CD4-positive, alpha-beta T cell treated with Interleukin-6 for 4 hours (primary cell): ENCODE results near the gene PRICKLE4.
"Not testable (repeated sequence)": the region's sequence is repeated elsewhere in the genome, so short reads cannot be mapped to it uniquely, and the experiment has no call there.

Source experiments
- DNase-seq: peaks from one replicate; pipeline ENCODE4 v3.0.0-alpha.2; 2020; ENCODE audit warnings: mixed read lengths

The PRICKLE4 gene

DNA sequence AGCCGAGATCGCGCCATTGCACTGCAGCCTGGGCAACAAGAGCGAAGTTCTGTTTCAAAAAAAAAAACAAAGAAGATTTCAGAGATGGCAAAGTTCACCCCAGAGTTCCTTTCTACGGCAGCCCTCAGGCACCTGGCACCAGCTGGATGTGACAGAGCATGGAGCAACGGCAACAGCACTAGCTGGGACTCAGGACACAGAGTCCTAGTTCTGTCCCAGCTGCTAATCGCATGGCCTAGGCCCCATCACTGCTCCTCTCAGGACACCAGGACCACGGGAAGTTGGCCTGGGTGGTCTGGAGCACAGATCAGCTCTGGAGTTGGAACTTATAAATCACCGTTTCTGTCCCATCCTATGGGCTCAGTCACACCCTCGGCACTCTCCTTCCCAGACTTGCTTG lies 34.5 kb upstream of the PRICKLE4 start:
- DNase-seq, result no peak

DNA sequence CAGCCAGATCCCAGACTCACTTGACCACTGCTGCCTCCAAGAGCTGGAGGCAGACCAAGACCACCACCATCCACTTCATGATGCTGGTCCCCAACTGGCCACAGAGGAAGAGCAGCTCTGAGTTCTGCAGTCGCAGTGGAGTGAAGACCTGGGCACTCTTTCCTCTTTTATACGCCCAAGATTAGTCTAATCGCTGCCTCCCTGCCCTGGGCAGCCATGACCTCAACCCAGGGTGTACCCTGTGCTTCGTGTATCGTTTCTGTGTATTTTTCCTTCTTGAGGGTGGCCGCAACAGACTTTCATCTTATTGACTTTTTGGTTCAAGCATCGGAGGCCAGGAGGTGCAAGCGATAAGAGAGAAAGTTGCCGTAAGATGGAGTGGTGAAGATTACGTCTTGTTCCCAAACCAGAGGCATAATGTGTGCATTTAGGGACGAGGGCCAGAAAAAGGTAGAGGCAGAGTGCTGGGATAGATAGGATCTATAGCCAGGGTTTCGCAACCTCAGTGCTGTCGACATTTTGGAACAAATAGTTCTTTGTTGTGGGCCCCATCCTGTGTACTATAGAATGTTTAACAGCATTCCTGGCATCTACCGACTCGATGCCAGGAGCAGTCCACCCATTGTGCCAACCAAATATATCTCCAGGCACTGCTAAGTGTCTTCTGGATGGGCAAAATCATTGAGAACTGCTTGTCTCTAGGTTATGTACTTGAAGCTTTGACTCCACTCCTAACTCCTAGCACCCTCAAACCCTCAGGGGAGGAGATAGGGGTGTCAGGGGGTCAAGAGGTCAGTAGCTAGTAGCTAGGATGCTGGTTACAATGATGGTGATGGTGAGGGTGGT lies 33.1 kb upstream of the PRICKLE4 start, which contains the start of gene PGC:
TSS of gene PGC (minus strand) at position 142 of the 846 bp plus-strand sequence. CDS start at position 79, 63 bp downstream.
- no peak for DNase-seq

DNA sequence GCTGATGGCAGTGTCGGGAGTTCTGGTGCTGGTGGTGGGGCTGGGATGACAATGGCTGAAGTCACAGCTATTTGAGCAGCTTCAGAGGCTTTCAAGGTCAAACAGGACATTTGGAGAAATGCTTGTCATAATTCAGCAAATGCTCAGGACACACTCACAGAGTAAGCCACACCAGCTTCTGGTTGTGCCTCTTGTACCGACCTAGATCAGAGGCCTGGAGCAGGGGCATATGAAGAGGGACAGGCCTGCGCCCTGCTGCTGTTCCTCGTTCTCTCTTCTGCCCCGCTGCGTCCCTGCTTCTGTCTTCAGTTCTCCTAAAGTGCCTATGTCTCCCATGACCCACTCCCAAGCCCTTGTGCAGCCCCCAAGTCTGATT lies 32.5 kb upstream of the PRICKLE4 start:
- DNase-seq, result no peak

DNA sequence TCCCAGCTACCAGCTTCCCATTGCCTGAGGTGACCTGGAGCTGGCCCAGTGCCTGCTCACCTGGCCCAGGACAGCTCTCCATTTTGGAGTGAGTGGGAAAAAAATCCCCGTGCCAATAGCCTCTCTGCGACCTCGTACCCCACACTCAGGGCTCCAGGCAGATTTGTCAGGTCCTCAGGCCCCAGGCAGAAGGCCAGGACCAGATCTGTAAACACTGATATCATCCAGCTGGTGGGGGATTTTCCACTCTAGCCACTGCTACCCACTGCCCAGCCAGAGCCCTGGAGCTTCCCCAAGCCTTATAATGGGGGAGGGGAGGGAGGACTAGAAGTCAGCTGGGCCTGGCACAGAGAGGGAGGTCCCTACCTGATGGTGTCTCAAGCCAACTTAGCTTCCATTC lies 32.0 kb upstream of the PRICKLE4 start:
- DNase-seq, result no peak

DNA sequence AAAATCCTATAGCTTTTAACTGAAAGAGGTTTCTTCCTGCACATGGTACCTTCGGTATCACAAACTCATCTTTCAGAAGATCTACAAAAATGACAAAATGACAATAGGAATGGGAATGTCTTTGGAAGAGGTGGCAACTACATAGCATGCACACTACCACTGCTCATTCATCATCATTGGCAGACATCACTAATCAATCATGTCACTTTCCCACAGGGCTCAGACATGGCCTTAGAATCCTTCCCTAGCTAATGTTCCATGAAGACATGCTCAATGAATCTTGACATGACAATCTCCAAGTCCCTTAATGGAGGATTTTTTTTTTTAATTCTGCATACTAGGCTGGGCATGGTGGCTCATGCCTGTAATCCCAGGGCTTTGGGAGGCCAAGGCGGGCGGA lies 30.2 kb upstream of the PRICKLE4 start:
- DNase-seq, result no peak

DNA sequence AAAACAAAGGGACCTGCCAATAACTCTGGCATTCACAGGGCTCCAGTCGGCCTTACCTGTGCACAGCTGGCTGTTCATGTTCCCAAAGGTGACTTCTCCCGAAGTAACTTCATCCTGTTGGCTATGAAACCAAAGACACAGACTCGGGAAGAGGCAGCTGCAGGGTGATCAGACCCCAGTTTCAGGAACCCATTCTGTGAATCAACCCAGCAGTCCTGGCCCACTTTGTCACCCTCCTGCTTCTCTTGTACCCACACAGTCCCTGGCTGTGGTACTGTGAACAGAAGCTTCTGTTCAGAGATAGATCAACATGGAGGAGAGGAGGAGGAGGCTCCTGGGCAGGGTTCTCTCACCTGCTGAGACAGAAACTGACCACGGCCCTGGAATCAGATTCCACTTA lies 24.7 kb upstream of the PRICKLE4 start:
- no peak for DNase-seq

DNA sequence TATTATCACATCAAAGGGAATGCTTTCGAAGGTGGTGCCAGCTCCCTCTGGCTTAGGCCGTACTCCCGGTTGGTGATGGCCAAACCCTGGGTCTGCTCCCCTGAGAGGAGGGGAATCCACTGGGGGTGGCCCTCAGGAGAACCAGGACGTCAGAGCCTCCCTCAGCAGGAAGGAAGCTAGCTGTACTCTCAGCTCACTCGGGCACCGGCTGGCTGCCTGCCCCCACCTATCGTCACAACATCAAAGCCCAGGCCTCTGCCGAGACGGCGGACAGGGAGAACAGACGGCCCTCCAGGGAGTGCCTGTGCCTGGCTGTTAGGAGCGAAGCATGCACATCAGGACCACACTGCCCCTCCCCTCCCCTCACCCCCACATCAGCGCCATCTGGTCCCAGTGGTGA lies 24.2 kb upstream of the PRICKLE4 start:
- DNase-seq, result no peak

DNA sequence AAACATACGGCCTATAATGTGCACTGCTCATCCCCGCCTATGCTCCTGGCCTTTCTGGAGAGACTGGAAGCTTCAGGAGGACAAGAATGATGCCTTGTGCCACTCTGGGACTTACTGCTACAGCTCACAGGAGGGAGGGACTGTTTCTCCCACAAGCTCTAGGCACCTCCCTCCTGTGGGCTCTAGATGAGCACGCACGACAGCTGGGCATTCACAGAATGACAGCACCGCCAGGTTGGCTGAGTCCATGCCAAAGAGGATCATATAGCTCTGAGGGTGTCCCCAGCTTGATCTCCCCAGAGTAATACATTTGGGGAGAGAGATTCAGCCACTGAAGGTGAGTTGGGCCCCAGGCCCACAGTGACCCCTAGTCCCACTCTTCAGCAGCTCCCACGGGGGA lies 23.3 kb upstream of the PRICKLE4 start:
- DNase-seq, result no peak

DNA sequence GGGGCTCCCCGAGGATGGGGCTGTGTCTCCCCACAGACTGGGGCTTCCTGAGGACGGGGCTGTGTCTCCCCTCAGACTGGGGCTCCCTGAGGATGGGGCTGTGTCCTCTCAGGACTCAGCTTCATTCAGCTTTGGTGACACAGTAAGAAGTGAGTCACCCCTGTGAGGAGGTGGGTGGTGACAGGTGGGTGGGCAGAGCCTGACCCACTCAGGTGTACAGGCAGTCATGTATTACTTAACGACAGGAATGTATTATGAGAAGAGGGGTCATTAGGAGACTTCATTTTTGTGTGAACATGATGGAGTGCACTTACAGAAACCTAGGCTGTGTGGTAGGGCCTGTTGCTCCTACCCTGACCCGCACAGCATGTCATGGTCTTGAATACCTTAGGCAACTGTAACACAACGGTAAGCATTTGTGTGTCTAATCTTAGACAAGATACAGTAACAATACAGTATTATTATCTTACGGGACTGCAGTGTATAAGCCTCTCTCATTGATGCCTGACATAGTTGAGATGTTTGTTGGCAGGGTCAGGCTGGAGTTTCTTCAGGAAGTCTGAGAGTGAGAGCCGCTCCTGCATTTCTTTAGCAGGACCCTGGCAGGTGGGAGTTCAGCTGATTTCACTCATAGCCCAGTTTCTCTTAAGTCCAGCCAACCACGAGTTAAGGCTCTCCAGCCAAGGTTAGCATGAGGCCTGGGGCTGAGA lies 22.5 kb upstream of the PRICKLE4 start:
- DNase-seq, result no peak

DNA sequence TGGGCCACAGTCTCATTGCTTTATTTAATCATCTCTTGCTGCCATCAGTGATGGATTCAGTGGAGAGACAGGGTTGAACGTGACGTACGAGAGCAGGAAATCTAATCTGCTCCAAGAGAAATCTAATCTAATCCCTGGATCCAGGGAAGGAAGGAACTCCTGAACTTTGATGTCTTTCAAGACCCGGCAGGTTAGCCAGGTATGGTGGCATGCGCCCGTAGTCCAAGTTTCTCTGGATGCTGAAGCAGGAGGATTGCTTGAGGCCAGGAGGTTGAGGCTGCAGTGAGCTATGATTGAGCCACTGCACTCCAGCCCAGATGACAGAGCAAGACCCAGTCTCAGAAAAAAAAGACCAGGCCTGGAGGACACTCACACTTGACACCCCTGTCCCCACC lies 21.9 kb upstream of the PRICKLE4 start:
- no peak for DNase-seq

DNA sequence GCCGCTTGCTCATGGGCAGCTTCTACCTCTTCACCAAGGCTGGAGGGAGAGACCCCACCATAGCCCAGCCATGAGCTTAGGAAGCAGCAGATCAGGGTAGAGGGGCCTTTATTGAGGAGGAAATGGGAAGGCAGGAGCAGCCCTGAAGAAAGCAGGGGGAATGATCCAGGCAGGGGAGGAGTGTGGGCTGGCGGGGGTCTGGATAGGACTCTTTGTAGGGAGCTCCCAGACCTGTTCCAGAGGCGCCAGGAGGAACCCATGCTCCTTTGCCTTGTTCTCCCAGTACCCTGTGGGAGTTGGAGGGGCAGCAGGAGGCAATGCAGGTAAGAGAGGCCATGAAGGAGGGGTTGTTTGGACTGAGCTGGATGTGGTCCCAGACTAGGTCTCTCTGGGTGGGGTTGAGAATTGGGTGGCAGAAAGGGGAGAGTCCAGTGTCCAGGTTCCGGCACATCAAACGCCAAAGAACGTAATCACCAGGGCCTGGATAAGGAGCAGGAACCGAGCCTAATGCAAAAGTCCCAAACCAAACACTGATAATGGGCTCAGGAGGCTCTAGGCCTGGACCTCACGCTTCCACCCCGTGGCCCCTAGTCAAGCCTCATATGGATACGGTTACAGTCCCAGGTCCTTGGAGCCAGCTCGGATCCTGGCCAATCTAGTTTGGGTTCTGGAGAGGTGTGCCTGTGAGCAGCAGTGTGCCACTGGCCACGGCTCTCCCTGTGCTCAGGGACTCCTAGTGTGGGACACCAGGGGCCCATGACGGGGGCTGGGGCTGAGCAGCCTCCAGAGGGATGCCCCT lies 21.3 kb upstream of the PRICKLE4 start:
- no peak for DNase-seq

DNA sequence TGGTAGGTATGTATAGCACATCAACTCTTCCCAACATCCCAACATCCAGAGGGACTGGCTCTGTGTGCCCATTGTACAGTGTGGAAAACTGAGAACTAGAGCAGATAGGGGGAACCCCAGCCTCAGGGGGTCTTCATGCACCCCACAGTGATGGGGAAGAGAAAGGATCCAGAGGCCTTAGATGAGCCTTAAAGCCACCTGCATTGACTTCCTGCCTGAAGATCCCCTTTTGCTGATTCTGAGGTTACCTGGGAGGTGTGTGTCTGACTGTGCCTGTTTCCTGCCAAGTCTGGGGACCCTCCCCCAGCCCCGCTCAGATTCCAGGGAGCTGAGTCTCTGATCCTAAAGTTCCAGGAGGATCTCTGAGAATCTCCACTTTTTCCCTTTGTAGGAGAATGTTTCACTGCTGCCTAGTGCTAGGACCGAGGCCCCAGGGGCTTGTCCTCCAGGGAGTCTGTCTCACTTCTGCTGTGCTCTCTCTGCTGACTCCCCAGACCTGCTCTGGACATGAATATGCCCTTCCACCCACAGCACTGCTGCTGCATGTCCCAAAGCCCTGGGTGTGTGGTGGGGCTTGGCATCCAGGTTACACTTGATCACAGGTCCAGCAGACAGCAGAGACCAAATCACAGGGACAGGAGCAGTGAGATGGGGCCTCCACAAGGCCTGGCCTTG lies 20.5 kb upstream of the PRICKLE4 start:
- no peak for DNase-seq

DNA sequence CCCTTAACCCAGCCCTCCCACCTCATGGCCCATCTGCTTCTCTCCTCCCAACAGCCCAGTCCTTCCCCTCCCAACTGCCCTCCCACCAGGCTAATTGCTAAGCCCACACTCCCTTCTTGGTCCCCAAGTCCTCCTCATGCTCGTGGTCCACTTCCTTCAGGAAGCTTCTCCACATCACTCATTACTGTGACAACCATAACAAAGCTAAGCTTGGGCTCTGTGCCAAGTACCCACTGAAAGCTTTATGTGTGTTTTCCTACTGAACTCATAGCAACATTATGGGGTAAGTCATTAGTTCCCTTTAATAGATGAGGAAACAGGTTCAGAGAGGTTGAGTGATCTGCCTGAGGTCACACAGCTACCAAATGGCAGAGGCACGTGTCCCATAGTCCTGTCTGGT lies 17.1 kb upstream of the PRICKLE4 start:
- no peak for DNase-seq

DNA sequence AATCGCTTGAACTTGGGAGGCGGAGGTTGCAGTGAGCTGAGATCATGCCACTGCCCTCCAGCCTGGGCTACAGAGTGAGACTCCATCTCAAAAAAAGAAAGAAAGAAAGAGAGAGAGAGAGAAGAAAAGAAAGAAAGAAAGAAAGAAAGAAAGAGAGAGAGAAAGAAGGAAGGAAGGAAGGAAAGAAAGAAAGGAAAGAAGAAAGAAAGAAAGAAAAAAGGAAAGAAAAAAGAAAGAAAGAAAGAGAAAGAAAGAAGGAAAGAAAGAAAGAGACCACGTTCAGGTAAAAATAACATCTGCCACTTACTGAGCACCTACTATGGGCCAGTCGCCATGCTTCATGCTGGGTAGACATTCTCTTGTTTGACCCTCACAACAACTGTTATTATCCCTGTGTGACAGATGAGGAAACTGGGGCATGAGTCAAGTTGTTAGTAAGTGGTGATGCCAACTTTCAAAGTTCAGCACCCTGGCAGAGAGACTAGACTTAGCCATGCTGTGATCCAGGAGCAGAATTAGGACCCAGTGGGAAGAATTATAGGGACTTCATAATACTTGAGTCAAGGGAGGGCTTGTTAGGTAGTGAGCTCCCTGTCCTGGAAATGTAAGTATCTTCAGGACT lies 14.4 kb upstream of the PRICKLE4 start:
- not testable (repeated sequence) for DNase-seq

DNA sequence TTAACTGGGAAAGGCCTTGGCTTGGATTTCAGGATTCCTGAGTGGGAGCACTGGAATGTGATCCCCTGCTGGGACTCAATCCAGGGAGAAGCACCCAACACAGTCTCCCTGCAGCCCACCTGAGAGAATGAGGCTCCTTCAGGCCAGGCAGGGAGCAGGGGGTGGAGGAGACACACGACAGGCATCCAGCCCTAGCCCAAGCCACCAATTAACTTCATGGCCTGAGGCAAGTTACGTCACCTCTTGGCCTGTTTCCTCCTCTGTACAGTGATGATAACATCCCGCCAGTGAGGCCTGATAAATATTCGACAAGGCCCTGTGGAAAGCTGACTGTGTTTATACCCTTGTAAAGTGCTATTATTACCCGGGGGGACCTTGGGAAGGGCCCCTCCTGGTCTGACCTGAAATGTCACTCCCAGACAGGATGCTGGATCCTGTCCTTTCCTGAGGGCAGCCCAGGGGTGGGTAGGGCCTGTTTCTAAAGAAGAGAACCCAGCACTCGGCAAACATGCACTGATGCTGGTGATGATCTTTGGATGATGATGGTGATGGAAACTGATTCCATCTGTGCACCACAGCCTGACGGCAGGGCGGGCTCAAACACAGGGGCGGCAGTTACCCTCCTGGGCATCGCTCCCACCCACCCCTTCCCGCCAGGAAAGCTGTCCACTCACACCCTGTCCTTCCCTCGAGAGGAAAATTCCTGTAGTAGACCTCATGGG lies 13.3 kb upstream of the PRICKLE4 start:
- no peak for DNase-seq

DNA sequence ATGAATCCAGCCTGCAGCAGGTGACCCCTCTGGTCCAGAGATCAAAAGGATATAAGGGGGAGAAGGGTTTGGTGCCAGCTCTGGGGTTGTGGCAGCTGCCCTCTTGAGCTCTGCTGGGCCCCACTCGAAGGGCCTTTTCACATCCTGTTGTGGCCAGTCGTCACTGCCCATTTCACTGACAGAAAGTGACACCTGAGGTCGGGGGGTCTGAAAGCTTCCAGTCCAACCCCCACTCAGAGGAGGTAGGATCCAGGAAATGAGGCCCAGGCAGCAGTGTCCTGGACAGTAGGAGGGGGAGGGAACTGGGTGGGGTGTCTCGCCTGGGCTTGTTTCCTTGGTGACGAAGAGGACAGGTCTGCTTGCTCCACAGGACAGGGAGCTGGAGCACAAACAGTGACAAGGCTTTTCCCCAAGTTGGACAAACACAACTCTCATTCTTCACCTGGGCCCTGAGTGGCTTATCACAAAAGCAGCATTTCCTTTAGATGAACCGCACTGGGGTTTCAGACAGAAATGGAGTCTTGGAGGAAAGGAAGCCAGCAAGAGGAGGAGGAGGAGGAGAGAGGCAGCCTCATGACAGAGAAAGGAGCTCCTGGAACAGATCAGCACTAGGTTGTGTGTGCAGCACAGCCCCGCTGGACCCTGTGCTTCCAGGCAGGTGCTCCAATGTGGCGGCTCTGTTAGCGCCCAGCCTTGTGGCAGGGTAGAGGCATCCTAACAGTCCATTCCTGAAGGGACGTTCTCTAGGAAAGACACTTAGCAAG lies 11.9 kb upstream of the PRICKLE4 start:
- DNase-seq, result no peak

DNA sequence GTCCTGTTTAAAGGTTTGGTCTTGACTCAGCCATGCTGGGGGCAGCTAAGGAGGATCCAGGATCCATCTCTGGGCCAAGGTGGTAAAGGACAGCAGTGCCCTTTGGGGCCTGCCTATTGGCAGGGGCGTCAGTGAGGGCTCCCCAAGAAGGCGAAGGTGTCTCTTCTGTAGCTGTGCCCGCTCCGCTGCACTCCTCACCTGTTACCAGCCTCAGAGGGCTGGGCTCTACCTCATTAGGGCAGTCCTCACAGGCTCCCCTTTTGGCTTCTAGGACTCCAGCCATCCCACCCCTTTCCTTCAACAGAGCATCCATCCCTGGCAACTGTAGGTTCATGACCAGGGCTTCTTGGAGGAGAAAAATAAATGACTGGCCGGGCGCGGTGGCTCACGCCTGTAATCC lies 11.2 kb upstream of the PRICKLE4 start:
- no peak for DNase-seq

DNA sequence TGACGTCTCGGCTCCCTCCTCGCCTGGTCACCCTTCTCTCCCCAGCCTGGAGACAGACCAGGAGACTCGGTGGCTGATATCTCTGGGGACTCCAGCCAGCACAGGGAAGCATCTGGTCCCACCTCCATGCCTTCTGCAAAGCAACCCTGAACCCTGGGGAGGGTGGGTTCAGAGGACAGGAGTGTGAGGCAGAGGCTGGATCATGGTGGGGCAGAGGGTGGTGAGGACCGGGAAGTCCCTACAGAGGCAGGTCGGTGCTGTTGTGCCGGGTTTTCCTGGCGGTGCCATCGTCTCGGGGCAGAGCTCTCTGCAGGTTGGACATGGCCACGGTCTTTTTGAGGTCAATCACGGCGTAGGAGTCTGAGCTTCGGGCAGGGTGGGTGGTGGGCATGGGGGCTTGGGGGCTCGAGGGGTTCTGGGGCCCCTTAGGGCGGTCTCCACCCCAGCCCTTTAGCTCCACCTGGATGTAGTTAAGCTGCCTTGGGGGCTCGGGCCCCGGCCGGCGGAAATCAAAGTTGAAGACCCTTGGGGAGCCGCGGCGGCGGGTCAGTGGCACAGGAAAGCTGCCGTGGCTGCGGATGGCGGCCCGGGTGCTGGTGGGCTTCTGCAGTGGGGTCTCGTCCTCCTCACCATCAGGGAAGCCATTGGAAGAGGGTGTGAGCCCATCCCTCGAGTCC lies 10.1 kb upstream of the PRICKLE4 start:
- DNase-seq, result no peak

DNA sequence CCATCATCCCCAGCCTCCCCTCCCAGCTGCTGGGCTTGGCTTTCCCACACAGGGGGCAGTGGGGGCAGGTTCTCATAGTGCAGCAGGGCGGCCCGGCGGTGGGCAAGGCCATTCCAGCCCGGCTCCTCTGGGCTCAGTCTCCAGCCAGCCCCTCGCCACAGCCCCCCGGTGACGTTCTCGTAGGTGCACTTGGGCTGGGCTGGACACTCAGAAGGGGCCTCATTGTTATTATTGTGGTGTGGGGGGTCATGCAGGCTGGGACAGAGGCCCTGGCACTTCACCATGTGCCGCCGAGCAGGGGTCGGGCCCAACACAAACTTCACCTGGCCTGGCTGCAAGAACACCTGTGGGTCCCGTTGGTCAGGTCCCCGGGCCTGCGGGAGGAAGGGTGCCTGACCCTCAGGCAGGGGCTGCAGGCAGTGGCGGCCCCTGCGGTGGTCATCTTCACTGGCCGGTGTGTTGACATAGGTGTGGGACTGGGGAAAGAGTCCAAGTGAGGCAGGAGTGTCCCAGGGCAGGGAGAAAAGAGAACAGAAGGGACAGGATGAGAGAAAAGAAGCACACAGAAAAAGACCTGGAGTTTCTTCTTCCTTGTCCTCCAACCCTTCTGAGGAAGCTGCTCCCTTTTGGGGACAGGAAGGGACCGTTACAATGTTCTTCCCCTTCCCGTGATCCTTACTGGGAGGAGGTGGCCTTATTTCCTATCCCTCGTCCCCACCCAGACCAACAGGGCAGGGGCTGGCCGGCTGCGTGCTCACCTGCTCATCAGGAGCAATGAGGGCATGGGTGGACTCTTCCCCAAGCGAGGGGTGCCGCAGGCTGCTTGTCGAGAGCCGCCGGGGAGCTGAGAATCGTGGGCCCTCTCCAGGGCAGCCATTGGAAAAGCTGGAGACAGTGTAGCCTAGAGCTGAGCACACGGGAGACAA lies 9.3 kb upstream of the PRICKLE4 start:
- DNase-seq, result no peak
